ENCODE measurements around the gene TSFM.
A peak's percentile ranks its signal among the peaks of the same experiment; 100 is the strongest.

- peak in 1 of 2 donors; percentile 36 for TF ChIP-seq CTCF (IDR thresholded peaks at IDR 0.05)
- no peak for TF ChIP-seq EP300 (IDR thresholded peaks at IDR 0.05)
Observed at GRCh38 chr12:57759360-57759980, 23.1 kb upstream of the TSFM start.

Data from suprapubic skin (tissue), 3 donors.